HG03457 (cell line): ENCODE results near the gene CLIC5.

Source experiments
- ATAC-seq: cut with Tn5 transposase; IDR thresholded peaks from one replicate; pipeline ENCODE4 v1.9.1; 2021; ENCODE audit warnings: moderate number of reproducible peaks; ENCODE audit not compliant: unreplicated experiment

Gene CLIC5

DNA sequence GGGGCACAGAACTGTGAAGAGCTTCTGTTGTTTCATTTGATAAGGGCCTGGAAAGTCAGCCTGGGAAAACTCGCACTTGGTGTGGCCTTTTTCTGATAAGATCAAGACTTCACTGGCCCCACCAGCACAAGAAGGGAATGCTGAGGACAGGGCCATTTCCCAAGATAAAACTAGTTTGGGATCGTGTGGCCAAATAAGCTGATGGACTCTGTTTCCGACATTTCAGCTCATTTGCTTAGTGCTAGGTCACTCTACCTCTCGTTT, 116.0 kb downstream of the CLIC5 start:
- no peak for ATAC-seq

DNA sequence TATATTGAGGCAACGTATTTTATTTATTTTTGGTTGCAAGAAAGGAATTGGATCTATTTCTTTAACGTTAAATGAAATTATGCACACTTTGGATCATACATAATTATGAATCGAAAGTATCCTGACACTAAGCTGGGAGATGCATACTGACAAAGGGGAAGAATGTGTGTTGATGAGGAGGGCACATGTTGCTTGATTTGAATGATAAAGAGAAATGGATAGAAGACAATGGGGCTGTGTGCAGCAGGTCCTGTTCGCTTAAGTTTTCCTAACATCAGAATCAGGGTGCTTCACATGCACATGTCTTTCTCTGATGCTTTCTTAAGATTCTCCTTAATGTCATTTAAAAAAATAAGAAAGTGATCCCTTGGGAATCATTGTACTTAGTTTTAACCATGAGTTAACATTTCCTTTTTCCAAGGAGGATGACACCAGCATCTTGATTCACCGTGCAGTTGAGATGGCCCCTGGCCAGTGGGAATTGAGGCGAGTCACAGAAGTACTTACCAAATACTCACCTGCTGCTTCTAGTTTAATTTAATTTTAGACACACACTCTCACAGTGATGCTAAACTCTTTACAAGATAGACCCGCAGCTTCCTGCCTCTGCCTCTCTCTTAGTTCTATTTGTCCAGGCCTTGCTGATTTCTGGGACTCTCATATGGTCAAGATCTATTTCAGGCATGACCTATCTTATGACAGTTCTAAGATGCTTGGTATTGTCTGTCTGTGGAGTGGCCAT, 116.5 kb downstream of the CLIC5 start:
- ATAC-seq = no peak

GRCh38 chr6:45896783-45897441, 118.7 kb downstream of the CLIC5 start:
- ATAC-seq = no peak

- ATAC-seq = no peak
Measured at GRCh38 chr6:45895569-45895968, 120.1 kb downstream of the CLIC5 start.

GRCh38 chr6:45892696-45893245, 122.9 kb downstream of the CLIC5 start:
- ATAC-seq = no peak

DNA sequence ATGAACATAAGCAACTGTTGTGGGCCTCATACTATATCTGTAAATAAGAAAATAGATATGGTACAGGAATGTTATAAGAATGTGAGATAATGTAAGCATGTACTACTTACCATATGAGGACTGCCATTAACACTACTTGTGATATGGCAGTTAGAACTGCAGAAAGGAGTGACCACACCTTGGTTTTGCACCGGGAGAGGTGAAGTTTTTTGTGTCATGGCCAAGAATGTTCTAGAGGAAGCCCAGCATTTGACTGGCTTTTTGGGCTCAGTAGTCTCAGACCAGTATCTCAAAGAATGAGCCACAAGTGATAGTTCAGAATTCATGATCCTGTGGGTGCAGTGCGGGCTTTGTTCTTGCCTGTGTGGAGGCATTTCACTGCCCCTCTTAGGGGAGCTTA, 123.5 kb downstream of the CLIC5 start:
- no peak for ATAC-seq

GRCh38 chr6:45886776-45887175, 128.9 kb downstream of the CLIC5 start:
- no peak for ATAC-seq

DNA sequence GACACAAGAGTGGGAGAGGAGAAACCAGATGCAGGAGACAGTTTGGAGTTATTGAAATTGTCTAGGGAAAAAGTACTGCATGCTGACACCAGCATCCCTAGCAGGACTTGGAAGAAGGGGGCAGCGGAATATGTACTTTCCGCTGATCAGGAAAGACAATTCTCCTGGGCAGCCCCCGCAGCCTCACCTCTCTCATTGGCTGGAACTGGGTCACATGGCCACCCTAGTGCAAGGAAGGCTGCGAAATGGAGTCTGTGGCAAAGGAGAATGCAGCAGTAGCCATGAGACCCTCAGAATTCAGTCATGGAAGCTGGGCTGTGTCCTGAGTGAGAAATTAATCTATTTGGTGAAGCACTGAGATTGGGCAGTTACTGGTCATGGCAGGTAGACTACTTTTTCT, 131.3 kb downstream of the CLIC5 start:
- no peak for ATAC-seq

DNA sequence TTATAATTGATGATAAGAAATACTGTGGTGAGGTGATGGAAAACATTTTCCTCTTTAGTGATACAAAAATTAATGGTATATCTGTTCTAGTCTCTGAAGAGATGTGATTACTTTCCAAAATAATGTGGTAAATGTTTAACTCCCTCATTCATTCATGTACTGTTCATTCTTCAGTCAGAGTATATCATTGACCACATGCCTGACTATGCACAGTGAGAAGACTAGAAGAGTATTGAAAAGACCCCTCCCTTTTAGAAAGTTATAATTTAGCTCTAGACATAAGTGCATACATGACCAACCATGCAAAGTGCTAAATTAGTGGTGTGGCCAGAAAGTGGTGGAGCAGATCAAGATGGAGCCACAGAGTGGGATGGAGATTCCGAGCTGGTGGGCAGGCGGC, 133.0 kb downstream of the CLIC5 start:
- ATAC-seq = no peak

DNA sequence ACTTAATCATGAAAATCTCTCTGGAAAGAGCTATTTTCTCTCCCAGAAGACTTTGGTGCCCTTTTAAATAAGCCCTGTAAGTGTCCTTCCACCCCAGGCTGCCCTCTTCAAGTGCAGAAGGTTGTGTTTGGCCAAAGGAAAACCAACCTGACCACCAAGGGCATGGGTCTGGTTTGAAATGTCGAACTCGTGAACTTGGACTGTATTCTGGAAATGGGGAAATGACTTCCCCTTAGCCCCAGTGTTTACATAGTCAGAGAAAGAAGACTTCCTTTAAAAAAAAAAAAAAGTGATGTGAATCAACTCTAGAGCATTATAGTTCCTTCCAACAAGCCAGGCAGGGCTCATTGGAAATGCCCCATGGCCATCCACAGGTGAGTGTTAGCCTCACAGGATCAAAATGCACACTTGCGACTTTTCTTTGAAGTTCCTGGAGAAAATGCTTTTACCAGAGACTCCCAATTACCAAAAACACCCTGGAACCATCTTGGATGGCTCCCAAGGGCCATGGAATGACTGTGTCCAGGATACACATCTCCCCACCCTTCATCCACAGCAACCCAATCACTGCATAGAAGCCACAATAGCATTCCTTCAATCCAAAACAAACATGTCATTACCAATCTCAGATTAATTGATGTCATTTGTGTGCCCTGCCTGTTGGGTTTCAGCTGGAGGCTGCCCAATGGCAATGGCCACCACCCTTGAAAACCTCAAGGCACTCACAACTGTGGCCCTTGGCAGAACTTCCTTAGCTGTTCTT, 133.8 kb downstream of the CLIC5 start:
- no peak for ATAC-seq

DNA sequence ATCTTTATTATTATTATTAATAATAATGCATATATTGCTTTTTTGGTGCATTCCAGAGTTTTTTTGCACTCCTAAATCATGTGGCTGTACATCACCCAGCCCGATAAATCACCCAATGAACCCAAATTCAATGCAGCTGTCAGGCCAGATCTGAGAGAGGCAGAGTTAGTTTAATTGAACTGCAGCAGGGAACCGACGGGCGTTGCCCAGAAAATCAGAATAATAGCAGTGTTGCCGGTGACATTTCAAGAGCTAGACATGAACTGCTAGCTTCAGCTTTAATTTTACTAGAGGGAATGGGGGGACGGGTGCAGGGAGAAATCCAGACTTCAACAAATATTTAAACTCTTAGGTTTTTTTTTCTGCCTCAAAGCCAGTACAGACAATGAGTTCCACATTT, 135.0 kb downstream of the CLIC5 start:
- ATAC-seq = no peak

DNA sequence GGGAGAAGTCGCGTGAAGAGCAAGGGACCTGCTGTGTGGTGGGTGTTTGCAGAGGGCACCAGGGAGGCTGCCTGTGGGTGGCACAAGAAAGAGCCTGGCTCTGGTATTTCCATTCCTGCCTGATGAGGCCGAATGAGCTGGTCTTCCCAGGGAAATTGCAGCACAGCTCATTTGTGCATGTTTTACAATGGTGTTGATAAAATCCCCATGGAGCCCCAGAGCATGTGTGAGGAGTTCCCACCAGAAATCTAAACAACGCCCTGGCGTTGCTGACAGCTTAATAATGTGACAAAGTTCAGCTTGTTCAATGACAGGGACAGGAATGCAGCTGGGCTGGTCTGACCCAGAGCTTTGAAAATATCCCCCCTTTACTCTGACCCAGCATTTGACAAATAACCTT, 135.5 kb downstream of the CLIC5 start:
- ATAC-seq = no peak

GRCh38 chr6:45877970-45878590, 137.6 kb downstream of the CLIC5 start:
- ATAC-seq = no peak

GRCh38 chr6:45872827-45873365, 142.8 kb downstream of the CLIC5 start:
- no peak for ATAC-seq

GRCh38 chr6:45870531-45870930, 145.1 kb downstream of the CLIC5 start:
- ATAC-seq = no peak

GRCh38 chr6:45864651-45865050, 151.0 kb downstream of the CLIC5 start:
- ATAC-seq = no peak

GRCh38 chr6:45858691-45859090, 157.0 kb downstream of the CLIC5 start:
- no peak for ATAC-seq

- ATAC-seq = no peak
Measured at GRCh38 chr6:45857827-45858226, 157.8 kb downstream of the CLIC5 start.

GRCh38 chr6:45855642-45856394, 159.8 kb downstream of the CLIC5 start:
- no peak for ATAC-seq

DNA sequence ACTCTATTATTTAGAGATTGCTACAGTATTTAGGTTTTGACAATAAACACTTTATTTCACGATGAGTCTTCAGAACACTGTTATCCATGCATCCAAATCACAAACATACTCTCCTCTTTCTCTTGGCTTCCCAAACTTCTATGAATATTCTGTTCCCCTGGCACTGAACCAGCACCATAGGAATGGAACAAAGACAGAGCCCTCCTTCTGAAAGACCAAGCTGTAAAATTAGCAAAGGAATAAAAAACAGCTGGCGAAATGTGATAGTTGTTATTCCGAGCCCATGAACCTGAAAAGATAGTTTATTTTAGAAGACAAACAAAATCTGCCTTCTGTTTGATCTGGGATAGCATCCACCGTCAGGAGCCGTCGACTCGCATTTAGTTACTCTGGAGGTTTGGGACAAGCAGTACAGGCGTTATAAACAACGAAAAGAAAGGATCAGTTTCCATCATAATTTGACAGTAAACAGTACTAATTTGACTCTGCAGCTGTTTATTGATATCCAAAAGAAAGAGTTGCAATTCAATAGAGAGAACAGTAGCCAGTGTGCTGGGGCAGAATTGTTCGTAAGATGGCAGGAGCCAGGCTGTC, 161.4 kb downstream of the CLIC5 start:
- no peak for ATAC-seq
